HG03097 (cell line): ENCODE results near the gene NBPF1.
"Not testable (repeated sequence)": the region's sequence is repeated elsewhere in the genome, so short reads cannot be mapped to it uniquely, and the experiment has no call there.

Source experiments
- ATAC-seq: cut with Tn5 transposase; IDR thresholded peaks from one replicate; pipeline ENCODE4 v1.9.1; 2021; ENCODE audit not compliant: unreplicated experiment, low FRiP score

Gene NBPF1

GRCh38 chr1:16557034-16557433 is 56.3 kb downstream of the NBPF1 start:
- not testable (repeated sequence) for ATAC-seq

DNA sequence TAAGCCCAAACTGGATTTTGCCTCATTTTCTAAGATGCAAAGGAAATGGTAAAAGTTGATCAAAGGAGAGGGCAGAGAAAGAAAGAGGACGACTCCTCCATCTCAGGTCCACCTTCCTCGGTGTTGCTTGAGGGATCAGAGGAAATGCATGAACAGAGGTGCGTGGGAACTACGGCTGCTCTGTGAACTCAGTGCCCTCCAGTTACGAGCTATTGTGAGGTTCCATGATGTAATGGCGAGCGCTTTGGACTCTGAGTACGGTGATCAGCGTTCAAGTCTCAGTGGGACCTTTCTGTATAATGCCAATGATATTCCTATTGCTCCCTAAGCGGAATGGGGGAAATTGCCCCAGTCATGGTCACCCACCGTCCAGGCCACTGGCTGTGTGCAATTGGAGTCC is 60.1 kb downstream of the NBPF1 start:
- ATAC-seq, result not testable (repeated sequence)

DNA sequence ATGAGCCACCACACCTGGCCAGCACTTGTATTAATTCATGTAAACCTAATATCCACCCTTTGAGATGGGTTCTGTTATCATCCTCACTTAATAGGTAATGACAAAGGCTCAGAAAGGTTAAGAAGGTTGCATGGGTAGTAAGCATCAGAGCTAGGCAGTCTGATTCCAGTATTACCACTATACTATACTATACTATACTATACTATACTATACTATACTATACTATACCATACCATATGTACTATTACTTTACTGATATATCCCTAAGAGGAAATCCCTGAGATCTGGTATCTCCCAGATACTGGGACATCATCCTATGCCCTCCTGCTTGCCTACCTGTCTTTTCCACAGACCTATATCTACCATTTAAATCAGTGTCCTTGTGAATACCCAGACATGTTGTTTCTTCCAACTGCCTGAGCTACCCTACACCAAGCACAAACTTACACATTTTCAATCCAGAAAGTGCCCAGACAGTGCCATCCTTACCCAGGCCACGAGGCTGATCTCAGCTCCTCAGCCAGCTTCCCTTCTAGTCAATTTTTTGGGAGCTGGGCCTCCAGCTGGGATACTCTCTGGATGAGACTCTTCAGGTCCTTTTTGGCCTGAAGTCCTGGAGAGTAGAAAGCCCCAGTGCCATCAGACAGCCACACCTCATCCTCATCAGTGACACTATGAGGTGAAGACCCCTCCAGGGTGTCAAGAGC is 63.0 kb downstream of the NBPF1 start:
- ATAC-seq, result not testable (repeated sequence)

GRCh38 chr1:16549545-16549944 is 63.8 kb downstream of the NBPF1 start:
- not testable (repeated sequence) for ATAC-seq

- not testable (repeated sequence) for ATAC-seq
Measured at GRCh38 chr1:16547502-16548241, 65.7 kb downstream of the NBPF1 start.

GRCh38 chr1:16545682-16546095 is 67.7 kb downstream of the NBPF1 start:
- not testable (repeated sequence) for ATAC-seq

GRCh38 chr1:16540421-16540893 is 72.9 kb downstream of the NBPF1 start:
- ATAC-seq, result not testable (repeated sequence)

DNA sequence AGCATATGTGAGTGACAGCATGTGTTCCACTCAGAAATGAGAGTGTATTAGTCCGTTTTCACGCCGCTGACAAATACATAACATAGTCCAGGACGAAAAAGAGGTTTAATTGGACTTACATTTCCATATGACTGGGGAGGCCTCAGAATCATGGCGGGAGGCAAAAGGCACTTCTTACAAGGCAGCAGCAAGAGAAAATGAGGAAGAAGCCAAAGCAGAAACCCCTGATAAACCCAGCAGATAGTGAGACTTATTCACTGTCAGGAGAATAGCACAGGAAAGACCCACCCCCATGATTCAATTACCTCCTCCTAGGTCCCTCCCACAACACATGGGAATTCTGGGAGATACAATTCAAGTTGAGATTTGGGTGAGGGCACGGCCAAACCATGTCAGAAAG is 75.8 kb downstream of the NBPF1 start:
- ATAC-seq, result not testable (repeated sequence)

DNA sequence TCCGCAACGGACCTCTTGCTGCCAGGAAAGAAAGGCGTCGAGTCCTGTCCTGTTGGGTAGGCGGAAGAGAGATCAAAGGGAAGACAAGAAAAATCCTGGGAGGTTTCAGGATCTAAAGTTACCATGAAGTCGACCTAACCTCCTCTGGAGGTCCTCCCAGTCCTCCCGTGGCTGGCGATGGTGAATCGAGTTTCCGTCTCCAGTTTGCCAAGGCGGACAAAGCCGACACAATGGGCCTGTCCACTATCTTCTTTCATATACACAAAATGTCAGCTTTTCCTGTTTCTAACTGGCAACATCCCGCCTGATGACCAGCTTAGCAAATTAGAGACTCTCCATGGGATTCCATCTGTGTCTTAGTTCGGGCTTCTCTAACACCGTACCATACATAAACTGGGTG is 76.6 kb downstream of the NBPF1 start:
- not testable (repeated sequence) for ATAC-seq

GRCh38 chr1:16535898-16536297 is 77.5 kb downstream of the NBPF1 start:
- ATAC-seq, result not testable (repeated sequence)

- ATAC-seq, result not testable (repeated sequence)
Measured at GRCh38 chr1:16535487-16535886, 77.9 kb downstream of the NBPF1 start.

- not testable (repeated sequence) for ATAC-seq
Measured at GRCh38 chr1:16534829-16535456, 78.4 kb downstream of the NBPF1 start.

GRCh38 chr1:16534239-16534828 is 79.0 kb downstream of the NBPF1 start:
- ATAC-seq, result not testable (repeated sequence)

GRCh38 chr1:16532235-16532991 is 81.0 kb downstream of the NBPF1 start:
- not testable (repeated sequence) for ATAC-seq

DNA sequence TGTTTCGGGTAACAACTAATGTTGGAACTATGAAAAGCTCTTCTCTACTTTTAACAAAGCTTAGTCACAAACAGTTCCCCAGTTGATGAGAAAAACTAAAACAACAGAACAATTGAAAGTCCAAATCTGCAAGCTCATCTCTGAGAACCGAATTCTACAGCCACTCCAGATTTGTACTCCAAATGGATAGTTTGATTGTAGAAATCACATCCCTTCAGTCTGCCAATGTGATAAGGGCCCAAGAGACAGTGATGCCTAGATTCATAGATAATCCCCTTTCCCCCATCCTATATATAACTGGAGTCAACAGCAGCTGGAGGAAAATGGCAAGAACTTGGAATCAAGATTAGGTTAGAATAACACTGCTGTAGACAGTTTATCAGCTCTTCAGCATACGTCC is 85.0 kb downstream of the NBPF1 start:
- ATAC-seq, result not testable (repeated sequence)

DNA sequence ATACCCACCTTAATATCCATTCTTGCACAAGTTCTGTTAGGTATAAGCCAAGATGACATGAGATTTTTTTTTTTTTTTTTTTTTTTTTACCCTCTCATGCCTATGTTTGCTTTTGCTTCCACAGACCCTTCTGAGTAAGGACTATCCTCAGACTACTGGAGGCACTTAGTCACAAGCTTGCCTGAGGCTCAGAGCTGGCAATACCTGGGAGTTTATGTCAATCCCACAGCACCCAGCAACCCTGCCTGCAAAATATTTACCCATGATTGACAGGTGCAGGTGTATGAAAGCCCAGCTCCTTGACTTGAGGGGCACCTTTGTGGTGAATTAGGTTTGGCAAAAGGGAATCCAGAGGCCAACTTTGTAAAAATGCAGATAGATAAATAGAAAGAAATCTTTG is 87.6 kb downstream of the NBPF1 start:
- not testable (repeated sequence) for ATAC-seq

- not testable (repeated sequence) for ATAC-seq
Measured at GRCh38 chr1:16521679-16522078, 91.7 kb downstream of the NBPF1 start.

DNA sequence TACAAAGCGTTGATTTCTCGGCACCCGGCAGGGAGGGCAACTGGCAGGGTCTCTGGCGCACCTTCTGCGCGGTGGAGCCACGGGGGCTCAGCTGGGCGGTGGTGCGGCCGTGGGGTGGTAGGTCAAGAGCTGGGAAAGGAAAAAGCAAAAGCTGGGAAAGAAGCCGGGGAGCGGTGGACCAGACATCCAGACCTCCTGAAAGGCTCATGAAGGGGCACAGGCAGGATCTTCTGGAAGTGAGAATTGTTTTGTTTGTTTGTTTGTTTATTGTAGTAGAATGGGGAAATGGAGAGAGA is 92.1 kb downstream of the NBPF1 start:
- ATAC-seq, result no peak

DNA sequence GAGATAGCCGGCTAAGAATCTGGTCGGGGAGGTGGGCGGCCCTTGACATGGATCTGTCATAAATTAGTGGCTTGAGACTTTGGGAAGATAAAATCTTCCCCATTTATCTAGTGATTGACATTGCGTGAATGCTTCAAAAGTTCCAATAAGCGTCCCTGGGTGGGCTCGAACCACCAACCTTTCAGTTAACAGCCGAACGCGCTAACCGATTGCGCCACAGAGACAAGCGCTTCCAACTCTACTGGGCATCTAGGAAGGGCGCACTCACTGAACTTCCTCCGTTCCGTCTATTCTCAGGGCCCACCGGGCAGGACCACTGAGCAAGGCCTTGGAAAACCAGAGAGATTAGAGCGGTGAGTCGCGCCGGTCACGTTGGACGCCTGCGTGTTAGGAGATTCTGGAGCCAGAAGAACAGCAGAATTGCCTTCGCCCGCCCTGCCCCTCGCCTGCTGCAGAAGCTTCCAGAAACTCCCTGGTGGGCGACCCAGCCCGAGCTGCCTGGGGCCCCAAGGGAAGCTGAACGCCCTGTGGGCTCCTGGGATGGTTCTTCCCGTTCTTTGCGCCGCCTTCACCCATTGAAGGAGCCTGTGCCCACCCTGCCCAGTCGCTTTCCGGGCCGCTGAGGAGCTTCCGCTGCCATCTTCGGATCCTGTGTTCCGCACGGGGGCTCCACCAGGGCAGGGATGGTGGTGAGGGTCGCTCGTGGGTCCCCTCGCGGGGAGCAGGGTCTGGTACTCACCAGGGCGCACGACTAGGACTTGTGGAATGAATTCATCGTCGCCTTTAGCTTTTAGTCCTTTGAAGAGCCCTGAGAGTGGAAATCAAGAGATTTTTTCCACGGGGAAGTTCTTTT is 92.7 kb downstream of the NBPF1 start:
- ATAC-seq, result not testable (repeated sequence)
